Measurements from ENCODE around the gene SLCO1A2. TPM values are rescaled to one million over a fixed set of nuclear protein-coding genes. Genes with fewer than 3 reads are reported as not detected.

Gene SLCO1A2
- total RNA-seq, 1 experiment from 2014 or later = 10.3 TPM

- Histone ChIP-seq H2AK5ac (ENCODE audit: insufficient read length, low read length) (no peak overlapping the region), H3T11ph (ENCODE audit: low read length) (no peak overlapping the region), H3K23ac (ENCODE audit: insufficient read length, low read depth, low read length) (no peak overlapping the region), H3K14ac (ENCODE audit: insufficient read depth, low read length) (no peak overlapping the region), H3K4me1 (ENCODE audit: insufficient read depth, low read length) (peaks cover 3% of the 10 kb centered on the region; the same call in 1 of the 2 replicates), H3K56ac (ENCODE audit: insufficient read length, low read depth, low read length) (no peak overlapping the region), H2BK12ac (ENCODE audit: insufficient read length, low read depth, low read length) (no peak overlapping the region), H2AFZ (ENCODE audit: low read length) (no peak overlapping the region), H2BK5ac (ENCODE audit: insufficient read length, low read length) (no peak overlapping the region), H3K4me2 (ENCODE audit: insufficient read depth, insufficient read length, low read length) (no peak overlapping the region), H3K18ac (ENCODE audit: insufficient read length, low read depth, low read length) (no peak overlapping the region), H4K5ac (ENCODE audit: insufficient read length, low read depth, low read length) (no peak overlapping the region), H4K8ac (replicated peaks; ENCODE audit: insufficient read length, low read depth, low read length) (no peak overlapping the region), H4K20me1 (ENCODE audit: control insufficient read depth, insufficient read depth, insufficient read length) (no peaks in the 10 kb centered on the region), H2BK20ac (ENCODE audit: low read depth, low read length, poor library complexity, severe bottlenecking) (no peak overlapping the region), H3K23me2 (ENCODE audit: insufficient read length, low read depth, low read length, poor library complexity, severe bottlenecking) (no peaks in the 10 kb centered on the region), H3K4ac (ENCODE audit: low read depth, low read length) (no peak overlapping the region), H2BK120ac (ENCODE audit: low read depth, low read length, poor library complexity, severe bottlenecking) (no peak overlapping the region), H3K79me2 (ENCODE audit: insufficient read depth, low read length) (no peaks in the 10 kb centered on the region), H3K27me3 (ENCODE audit: insufficient read depth, low read length) (no peaks in the 10 kb centered on the region), H3K9ac (ENCODE audit: extremely low read depth, insufficient read length, low read length) (no peak overlapping the region), H3K9me3 (ENCODE audit: control insufficient read depth, low read depth, low read length) (no peaks in the 10 kb centered on the region), H4K91ac (ENCODE audit: insufficient read length, low read depth, low read length) (no peak overlapping the region), H2BK15ac (ENCODE audit: low read depth, low read length) (no peak overlapping the region), H3K27ac (ENCODE audit: insufficient read length, low read depth, low read length) (no peak overlapping the region), H3K79me1 (ENCODE audit: insufficient read depth, low read depth, low read length, poor library complexity, severe bottlenecking) (no peaks in the 10 kb centered on the region)
- no peak overlapping the region; a peak in 1 of 7 replicates for H3K27ac Mint-ChIP-seq
- no peaks in the 10 kb centered on the region for H3K9me3 Mint-ChIP-seq
- H3K4me1 Mint-ChIP-seq = peaks cover 25 to 30% of the 10 kb centered on the region in 2 experiments
- no peaks in the 10 kb centered on the region for H3K36me3 Mint-ChIP-seq (ENCODE audit: insufficient read depth in 1 of 3, low read depth in 3 of 3)
- H3K27me3 Mint-ChIP-seq (ENCODE audit: low read depth) = no peaks in the 10 kb centered on the region
- no peak overlapping the region for H3K4me3 Mint-ChIP-seq
- no peak for DNase-seq
- no peak for TF ChIP-seq CTCF (conservative IDR thresholded peaks at IDR 0.05)
Measured at GRCh38 chr12:21343636-21344035, 8.9 kb upstream of the SLCO1A2 start.

Data from H9 (cell line).